ENCODE data around the gene POLR1A. TPM values are rescaled to one million over a fixed set of nuclear protein-coding genes. Genes with fewer than 3 reads are reported as not detected.

The POLR1A gene
- total RNA-seq, 4 donors from 2014 or later, result 11.9 to 16.9 (median 13.5) TPM

GRCh38 chr2:85975581-85975980 lies 130.1 kb downstream of the POLR1A start:
- H3K4me3 ChIP-seq (ENCODE audit: low read depth, poor library complexity, severe bottlenecking), result no peak overlapping the region
- WGBS, 2 donors, result 47% methylated on average over 4 of the region's 4 CpGs
- DNase-seq (ENCODE audit: low spot score in 2 of 2), result no peak
- TF ChIP-seq CTCF (IDR thresholded peaks at IDR 0.05) (no peak), POLR2A (IDR thresholded peaks at IDR 0.05) (no peak)
- intact Hi-C loops (cut with DNase I; ENCODE audit: low total_unique reads), result no loop called here

- WGBS, 2 donors, result 43 to 65% methylated on average over 1 of the region's 1 CpG
- no peak overlapping the region for H3K4me3 ChIP-seq (ENCODE audit: low read depth, poor library complexity, severe bottlenecking)
- intact Hi-C loops (cut with DNase I; ENCODE audit: low total_unique reads), result no loop called here
- TF ChIP-seq POLR2A (IDR thresholded peaks at IDR 0.05) (no peak), CTCF (IDR thresholded peaks at IDR 0.05) (no peak)
- no peak for DNase-seq (ENCODE audit: low spot score in 2 of 2)
These were observed 131.3 kb downstream of the POLR1A start for GRCh38 chr2:85974390-85974789.

- intact Hi-C loops (cut with DNase I; ENCODE audit: low total_unique reads), result no loop called here
- WGBS, 2 donors, result 39 to 68% methylated on average over 1 of the region's 1 CpG
- H3K4me3 ChIP-seq (ENCODE audit: low read depth, poor library complexity, severe bottlenecking), result no peak overlapping the region
- DNase-seq (ENCODE audit: low spot score in 2 of 2), result no peak
- TF ChIP-seq CTCF (IDR thresholded peaks at IDR 0.05), result no peak
- TF ChIP-seq POLR2A (IDR thresholded peaks at IDR 0.05), result no peak
These were observed 133.3 kb downstream of the POLR1A start for GRCh38 chr2:85972355-85972754.

- intact Hi-C loops (cut with DNase I; ENCODE audit: low total_unique reads), result no loop called here
- no peak for DNase-seq (ENCODE audit: low spot score in 2 of 2)
- H3K4me3 ChIP-seq (ENCODE audit: low read depth, poor library complexity, severe bottlenecking), result no peak overlapping the region
- no peak for TF ChIP-seq POLR2A (IDR thresholded peaks at IDR 0.05)
- no peak for TF ChIP-seq CTCF (IDR thresholded peaks at IDR 0.05)
These were observed 134.3 kb downstream of the POLR1A start for GRCh38 chr2:85971366-85971765.

Other genes with a start within 250 kb of the POLR1A start
- 1 to 10 TPM; 6.9 to 8.6 (median 8.1) TPM for gene ST3GAL5, start 216.9 kb downstream of the POLR1A start, total RNA-seq
- gene PTCD3, start 349 bp upstream of the POLR1A start, total RNA-seq, result 10 to 100 TPM; 35.5 to 98.7 (median 48.5) TPM
- gene IMMT, start 89.6 kb upstream of the POLR1A start, total RNA-seq, result 10 to 100 TPM; 45.8 to 56.4 (median 48.8) TPM
- 10 to 100 TPM in 3 of 4 donors, 1 to 10 TPM in 1; 8.1 to 36.3 (median 23.8) TPM for gene MRPL35, start 93.6 kb upstream of the POLR1A start, total RNA-seq
- gene REEP1, start 231.7 kb upstream of the POLR1A start, total RNA-seq, result 1 to 10 TPM in 3 of 4 donors, under 1 TPM in 1; 0.04 to 4.3 (median 2.0) TPM